Skin epidermis (tissue), 12 donors: ENCODE measurements around the gene TFCP2.
"Not testable (repeated sequence)": the region's sequence is repeated elsewhere in the genome, so short reads cannot be mapped to it uniquely, and the experiment has no call there.

ENCODE experiments used
- H3K27ac ChIP-seq, 21 experiments: fragments of 200-600 bp; sonication (generic) in 11 of 21; one replicate each; pipeline ENCODE4 v1.5.0; 2020; ENCODE audit warnings: mild to moderate bottlenecking in 3 of 21, inconsistent platforms in 2 of 21, moderate library complexity in 2 of 21
- H3K4me3 ChIP-seq, 7 experiments: fragments of 200-600 bp; sonication (generic) in 2 of 7; one replicate each; pipeline ENCODE4 v1.5.0; 2020; ENCODE audit warnings: inconsistent platforms in 2 of 7, mild to moderate bottlenecking in 2 of 7, moderate library complexity in 1 of 7

The TFCP2 gene

DNA sequence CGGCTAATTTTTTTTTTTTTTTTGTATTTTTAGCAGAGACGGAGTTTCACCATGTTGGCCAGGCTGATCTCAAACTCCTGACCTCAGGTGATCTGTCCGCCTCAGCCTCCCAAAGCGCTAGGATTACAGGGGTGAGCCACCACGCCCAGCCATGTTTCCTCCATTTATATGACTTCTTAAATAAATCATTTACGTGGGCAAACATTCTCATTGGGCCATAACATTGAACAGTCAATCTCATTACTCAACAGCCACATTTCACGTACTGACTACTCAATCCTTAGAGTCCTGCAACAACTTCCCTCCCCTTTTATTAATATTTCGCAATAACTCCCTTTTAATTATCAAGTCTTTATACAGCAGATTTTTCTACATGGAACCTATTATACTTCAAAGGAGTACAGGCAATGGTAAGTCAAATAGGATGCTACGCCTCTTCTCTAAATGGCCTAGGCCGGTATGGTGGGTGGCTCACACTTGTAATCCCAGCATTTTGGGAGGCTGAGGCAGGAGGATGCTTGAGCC lies 82.2 kb downstream of the TFCP2 start:
- H3K4me3 ChIP-seq = no peak overlapping the region

DNA sequence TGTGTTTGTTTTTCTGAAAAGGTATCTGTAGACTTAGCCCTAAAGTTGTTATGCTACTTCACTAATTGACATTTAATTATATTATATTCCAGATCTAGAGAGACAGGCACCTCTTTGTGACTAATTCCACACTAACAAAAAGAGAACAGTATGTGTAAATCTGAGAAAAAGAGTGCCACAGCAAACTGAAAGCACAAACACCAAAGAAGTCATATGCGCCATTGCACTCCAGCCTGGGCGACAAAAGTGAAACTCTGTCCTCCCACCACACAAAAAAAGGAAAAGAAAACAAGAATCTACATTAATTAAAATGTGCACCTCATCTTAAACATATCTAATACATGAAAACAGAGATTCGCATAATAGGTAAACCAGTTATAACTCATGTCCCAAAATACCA lies 85.1 kb downstream of the TFCP2 start:
- Histone ChIP-seq H3K27ac (no peak overlapping the region), H3K4me3 (no peak overlapping the region)

More for the DNA sequence above, 82.2 kb downstream of the TFCP2 start:
- H3K27ac ChIP-seq = no peak overlapping the region

DNA sequence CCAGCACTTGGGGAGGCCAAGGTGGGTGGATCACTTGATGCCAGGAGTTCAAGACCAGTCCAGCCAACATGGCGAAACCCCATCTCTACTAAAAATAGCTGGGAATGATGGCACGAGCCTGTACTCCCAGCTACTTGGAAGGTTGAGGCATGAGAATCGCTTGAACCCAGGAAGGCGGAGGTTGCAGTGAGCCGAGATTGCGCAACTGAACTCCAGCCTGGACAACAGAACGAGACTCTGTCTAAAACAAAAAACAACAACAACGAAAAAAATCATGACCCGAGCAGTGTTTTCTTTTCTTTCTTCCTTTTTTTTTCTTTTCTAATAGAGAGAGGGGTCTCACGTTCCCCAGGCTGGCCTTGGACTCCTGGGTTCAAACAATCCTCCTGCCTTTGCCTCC lies 86.0 kb downstream of the TFCP2 start:
- Histone ChIP-seq H3K4me3 (no peak overlapping the region), H3K27ac (no peak overlapping the region)

GRCh38 chr12:51085757-51086156 lies 87.2 kb downstream of the TFCP2 start:
- no peak overlapping the region for H3K4me3 ChIP-seq
- no peak overlapping the region for H3K27ac ChIP-seq

DNA sequence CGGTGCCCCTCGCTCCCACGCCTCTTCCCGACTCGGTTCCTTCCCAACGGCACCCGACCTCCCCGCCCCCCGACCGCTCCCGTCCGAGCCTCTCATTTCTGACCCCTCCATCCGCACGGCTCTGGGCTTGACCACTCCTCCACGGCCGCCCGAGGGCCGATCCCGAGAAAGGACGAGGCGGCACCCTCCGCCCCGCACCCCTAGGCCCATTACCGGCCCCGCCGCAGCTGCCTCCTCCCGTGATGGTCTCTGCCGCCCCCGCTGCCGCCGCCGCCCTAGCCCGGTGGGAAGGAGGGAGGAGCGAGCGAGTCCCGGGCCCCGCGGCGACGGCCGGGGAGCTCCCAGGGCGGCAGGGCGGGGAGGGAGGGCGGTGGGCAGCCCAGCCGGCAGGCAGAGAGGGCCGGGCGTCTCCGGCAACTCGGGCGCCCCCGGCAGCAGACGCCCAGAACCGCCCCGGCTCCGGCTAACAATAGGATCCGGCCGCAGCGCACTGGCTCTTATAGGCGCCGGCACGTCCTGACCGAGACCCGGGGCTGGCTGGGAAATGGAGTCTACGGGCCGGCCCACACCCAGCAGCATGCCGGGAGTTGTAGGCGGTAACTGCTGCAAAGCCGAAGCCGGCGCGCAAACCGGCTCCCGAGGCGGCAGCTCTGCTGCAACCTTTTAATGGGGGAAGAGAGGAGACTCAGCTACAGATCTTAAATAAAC lies 89.7 kb downstream of the TFCP2 start, which contains the start of gene CSRNP2:
Gene CSRNP2 (minus strand): TSS at position 471 of the 708 bp plus-strand sequence. CDS start 7,035 bp downstream, outside the sequence.
- peak within 1 kb of the TSS; percentile 10 to 99 (median 96) for H3K27ac ChIP-seq
- H3K4me3 ChIP-seq = peak within 1 kb of the TSS; percentile 73 to 96 (median 90)

DNA sequence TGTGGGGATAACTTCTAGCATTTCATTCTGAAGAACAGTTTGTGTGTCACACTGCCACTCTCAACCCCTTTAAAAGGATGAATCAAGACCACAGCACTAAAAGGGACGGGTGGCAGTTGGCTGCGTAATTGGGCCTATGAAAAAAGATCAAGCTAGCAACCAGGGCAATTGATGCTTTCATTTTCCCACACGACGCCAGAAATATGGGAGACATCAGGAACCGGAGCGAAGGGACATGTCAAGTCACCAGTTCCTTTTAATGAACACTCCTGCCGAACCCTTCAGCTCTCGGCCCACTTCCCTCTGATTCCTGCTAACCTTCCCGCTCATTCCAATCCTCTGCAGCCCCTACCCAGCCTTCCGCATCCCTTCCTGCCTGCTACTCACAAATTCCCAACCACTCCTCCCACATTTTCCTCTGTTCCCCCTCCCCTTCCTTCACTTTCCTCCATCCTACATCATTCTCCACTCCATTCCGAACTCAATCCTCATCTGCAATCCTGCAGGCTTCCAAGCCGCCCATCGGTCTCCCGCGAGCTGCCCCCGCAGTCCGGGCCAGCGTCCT lies 90.3 kb downstream of the TFCP2 start:
- Histone ChIP-seq H3K4me3 (peak overlapping the region; percentile 73 to 96 (median 90)), H3K27ac (peak overlapping the region; percentile 10 to 99 (median 96))

DNA sequence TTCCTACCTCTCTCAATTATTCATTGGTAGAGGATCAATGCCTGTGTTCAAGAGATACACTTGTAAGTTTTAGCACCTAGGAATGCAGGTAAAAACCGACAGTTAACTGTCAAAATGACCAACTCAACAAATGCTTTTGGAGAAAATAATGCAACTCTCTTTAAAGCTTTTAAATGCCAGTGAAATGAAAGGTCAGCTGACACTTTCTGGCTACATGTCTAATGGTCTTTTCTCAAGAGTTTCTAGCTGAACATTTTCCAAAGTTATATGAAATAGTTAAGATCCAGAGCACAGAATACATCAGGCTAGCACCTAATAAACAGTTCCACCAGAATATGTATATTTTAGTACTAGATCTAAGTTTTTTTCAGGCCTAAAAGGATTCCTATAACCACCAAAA lies 91.5 kb downstream of the TFCP2 start:
- no peak overlapping the region for H3K4me3 ChIP-seq
- peak overlapping the region in 1 of 21 experiments; percentile 99 for H3K27ac ChIP-seq

DNA sequence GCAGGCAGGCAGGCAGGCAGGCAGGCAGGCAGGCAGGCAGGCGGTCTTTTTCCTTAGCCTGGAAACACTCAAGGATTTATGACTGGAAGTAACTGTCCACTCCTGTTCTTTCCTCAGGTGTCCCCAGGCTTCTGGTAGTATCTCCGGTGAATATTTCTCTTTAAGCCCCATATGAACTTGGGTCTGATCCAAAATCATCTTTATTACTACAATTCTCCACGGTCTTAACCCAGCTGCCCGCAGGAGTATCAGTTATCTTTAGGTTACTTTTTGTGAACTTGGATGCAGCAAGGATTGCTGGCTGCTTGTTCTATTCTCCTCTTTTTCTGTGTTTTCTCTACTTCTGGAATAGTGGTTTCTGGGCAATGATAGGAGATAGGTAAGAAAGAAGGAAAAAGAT lies 92.8 kb downstream of the TFCP2 start:
- H3K4me3 ChIP-seq = no peak overlapping the region
- H3K27ac ChIP-seq = no peak overlapping the region

GRCh38 chr12:51078866-51079265 lies 94.1 kb downstream of the TFCP2 start:
- not testable (repeated sequence) for H3K27ac ChIP-seq, H3K4me3 ChIP-seq

DNA sequence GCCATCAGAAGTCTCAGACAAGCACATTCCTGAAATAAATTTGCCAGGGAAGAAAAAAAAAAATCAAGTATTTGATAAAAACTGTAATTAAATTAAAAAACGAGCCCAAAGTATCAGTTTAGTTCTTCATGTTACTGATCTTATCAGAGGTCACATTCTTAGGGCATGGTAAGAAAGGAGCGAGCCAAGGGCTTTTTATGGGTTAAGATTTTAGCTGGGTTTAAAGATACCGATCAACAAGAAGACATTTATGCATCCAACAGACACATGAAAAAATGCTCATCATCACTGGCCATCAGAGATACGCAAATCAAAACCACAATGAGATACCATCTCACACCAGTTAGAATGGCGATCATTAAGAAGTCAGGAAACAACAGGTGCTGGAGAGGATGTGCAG lies 94.6 kb downstream of the TFCP2 start:
- H3K27ac ChIP-seq, H3K4me3 ChIP-seq: not testable (repeated sequence)

GRCh38 chr12:51077930-51078329 lies 95.0 kb downstream of the TFCP2 start:
- Histone ChIP-seq H3K27ac (no peak overlapping the region), H3K4me3 (no peak overlapping the region)

DNA sequence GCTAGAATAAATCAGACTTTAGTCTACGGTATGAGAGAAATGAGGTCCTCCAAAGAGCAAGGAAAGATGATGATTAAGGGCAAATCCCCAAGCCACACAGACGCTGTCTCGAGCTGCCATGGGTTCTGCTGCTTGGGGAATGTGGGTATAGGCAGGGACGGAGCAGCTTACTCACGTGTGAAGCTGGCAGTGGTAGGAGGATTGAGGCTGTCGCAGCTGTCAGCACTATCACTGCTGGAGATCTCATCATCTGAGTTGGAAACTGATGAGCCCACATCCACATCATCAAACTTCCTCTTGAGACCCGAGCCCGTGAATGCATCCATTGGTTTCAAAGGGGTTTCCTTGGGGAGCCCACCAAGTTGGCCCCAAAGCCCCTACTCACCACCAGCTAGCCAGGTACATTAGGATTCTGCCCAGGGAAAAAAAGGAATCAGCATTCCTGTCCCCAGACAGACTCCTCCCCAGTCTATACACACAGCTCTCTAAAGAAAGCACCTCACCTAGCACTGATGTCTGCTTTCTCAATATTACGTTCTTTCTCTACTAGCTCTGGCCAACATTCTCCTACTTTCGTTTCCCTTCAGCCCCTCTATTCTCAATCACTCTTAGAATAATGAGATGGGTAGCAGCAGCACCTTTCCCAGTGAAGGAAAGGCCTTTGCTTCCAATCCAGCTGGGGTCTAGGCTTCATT lies 96.6 kb downstream of the TFCP2 start:
- no peak overlapping the region for H3K27ac ChIP-seq

DNA sequence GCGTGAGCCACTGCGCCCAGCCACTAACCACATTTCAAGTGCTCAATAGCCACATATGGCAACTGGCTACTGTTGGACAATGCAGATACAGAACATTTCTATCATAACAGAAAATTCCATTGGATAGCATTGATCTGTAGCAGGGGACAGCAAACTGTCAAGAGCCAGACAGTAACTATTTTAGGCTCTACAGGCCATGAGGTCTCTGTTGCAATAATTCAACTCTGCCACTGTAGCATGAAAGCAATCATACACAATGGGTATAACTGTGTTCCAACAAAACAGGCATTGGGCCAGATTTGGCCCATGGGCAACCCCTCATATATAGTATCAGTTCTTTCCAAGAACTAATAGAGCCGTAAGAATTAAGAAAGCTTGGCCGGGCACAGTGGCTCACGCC lies 97.5 kb downstream of the TFCP2 start:
- Histone ChIP-seq H3K27ac (no peak overlapping the region), H3K4me3 (no peak overlapping the region)

More for the DNA sequence above, 96.6 kb downstream of the TFCP2 start:
- no peak overlapping the region for H3K4me3 ChIP-seq

- no peak overlapping the region for H3K27ac ChIP-seq
- H3K4me3 ChIP-seq = no peak overlapping the region
These were observed 101.3 kb downstream of the TFCP2 start for GRCh38 chr12:51071663-51072062.

- Histone ChIP-seq H3K4me3 (no peak overlapping the region), H3K27ac (peak overlapping the region in 3 of 21 experiments; percentile 4 to 58 (median 51))
These were observed 102.9 kb downstream of the TFCP2 start for GRCh38 chr12:51070004-51070403.

- Histone ChIP-seq H3K4me3 (no peak overlapping the region), H3K27ac (no peak overlapping the region)
These were observed 105.2 kb downstream of the TFCP2 start for GRCh38 chr12:51067771-51068170.

GRCh38 chr12:51067229-51067628 lies 105.7 kb downstream of the TFCP2 start:
- Histone ChIP-seq H3K4me3 (no peak overlapping the region), H3K27ac (no peak overlapping the region)

- H3K27ac ChIP-seq = no peak overlapping the region
- no peak overlapping the region for H3K4me3 ChIP-seq
These were observed 107.4 kb downstream of the TFCP2 start for GRCh38 chr12:51065530-51065929.

DNA sequence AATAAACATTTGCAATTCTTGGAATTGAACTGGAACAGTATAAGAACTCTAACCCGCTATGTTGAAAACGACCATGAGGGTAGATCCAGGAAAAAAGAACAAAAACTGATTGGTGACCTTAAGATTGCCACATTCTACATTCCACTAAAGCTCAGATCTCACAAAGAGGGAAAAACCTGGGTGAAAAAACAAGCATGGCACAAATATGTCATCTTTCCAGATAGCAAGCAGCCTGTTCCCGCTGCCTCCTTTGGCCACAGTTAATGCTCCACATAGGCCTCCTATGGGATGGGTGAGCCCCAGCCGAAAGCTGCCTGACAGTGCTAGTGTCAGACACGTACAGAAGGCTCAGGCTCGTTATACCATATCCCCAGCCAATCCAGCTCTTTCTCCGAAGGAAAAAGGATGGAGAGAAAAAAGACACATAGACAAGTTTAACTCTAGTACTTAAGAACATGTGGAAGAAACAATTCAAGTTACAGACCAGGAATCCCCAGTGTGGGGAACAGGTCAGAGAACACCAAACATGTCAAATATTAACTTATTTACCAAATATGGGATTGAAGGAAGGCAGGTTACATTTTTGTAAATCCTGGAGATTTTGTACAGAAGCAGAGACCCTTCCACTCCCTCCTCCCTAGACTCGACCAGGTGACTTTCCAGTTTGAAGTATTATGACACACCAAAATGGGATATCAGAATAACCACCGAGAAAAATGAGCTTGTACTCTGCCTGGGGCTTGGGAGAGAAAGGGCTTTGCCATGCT lies 110.1 kb downstream of the TFCP2 start:
- H3K27ac ChIP-seq = peak overlapping the region in 1 of 21 experiments; percentile 7
- H3K4me3 ChIP-seq = no peak overlapping the region

GRCh38 chr12:51059086-51059485 lies 113.8 kb downstream of the TFCP2 start:
- Histone ChIP-seq H3K4me3 (no peak overlapping the region), H3K27ac (no peak overlapping the region)
